B cell (primary cell): ENCODE measurements around the gene THADA.

Source experiments
- EZH2 ChIP-seq: IDR thresholded peaks from 2 replicates; pipeline ENCODE4 v1.6.1; 2012; ENCODE audit warnings: borderline replicate concordance, low read depth, mild to moderate bottlenecking, moderate library complexity, low read length; ENCODE audit not compliant: insufficient read depth, poor library complexity, severe bottlenecking
- TF ChIP-seq, protein P1 (sequence below): fragments of 200-600 bp; IDR thresholded peaks from one replicate; pipeline ENCODE4 v1.8.0; 2022; ENCODE audit warnings: antibody characterized with exemption, mild to moderate bottlenecking

DNA sequence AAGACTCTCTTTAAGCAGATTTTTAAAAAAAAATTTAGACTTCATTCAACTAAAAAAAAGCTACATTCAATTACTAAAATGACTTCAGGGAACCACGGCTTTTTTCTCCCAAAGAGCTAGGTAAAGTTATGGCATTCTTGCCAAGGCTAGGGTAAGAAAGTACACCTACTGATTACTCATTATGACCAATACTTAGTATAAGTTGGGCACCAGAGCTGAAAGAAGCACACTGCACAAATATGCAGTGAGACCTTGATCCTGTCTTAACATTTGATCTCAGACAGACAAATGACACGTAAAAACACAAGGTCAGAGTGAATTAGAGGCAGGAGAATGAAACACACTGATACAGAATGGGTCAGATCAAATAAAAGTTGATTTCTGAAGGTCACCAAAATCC is 88.7 kb downstream of the THADA start:
- TF ChIP-seq, protein P1, sequence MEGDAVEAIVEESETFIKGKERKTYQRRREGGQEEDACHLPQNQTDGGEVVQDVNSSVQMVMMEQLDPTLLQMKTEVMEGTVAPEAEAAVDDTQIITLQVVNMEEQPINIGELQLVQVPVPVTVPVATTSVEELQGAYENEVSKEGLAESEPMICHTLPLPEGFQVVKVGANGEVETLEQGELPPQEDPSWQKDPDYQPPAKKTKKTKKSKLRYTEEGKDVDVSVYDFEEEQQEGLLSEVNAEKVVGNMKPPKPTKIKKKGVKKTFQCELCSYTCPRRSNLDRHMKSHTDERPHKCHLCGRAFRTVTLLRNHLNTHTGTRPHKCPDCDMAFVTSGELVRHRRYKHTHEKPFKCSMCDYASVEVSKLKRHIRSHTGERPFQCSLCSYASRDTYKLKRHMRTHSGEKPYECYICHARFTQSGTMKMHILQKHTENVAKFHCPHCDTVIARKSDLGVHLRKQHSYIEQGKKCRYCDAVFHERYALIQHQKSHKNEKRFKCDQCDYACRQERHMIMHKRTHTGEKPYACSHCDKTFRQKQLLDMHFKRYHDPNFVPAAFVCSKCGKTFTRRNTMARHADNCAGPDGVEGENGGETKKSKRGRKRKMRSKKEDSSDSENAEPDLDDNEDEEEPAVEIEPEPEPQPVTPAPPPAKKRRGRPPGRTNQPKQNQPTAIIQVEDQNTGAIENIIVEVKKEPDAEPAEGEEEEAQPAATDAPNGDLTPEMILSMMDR, result no peak
- TF ChIP-seq EZH2, result no peak
